Esophagus squamous epithelium (tissue), 5 donors: ENCODE data around the gene PTTG1IP2. TPM values are rescaled to one million over a fixed set of nuclear protein-coding genes. Genes with fewer than 3 reads are reported as not detected.

Source experiments
- DNase-seq: peaks from one replicate; lab custom pipeline; 2025; lab: John Stamatoyannopoulos, UW
- H3K27ac ChIP-seq, 4 donors: fragments of 200-600 bp; sonication (generic); one replicate each; pipeline ENCODE4 v1.5.1; 2016 to 2019; ENCODE audit warnings: mild to moderate bottlenecking in 1 of 4
- H3K27me3 ChIP-seq, 4 donors: fragments of 200-600 bp; sonication (generic); 1 replicate in 3 of 4; 2 replicates in 1 of 4; pipeline versions ENCODE4 v1.5.1 to v1.6.0; 2017 to 2021; ENCODE audit warnings: antibody characterized with exemption in 1 of 4
- H3K36me3 ChIP-seq, 3 donors: fragments of 200-600 bp; sonication (generic); one replicate each; pipeline ENCODE4 v1.5.1; 2016 to 2019
- H3K4me1 ChIP-seq, 3 donors: fragments of 200-600 bp; sonication (generic); one replicate each; pipeline ENCODE4 v1.5.1; 2017 to 2019
- H3K4me3 ChIP-seq, 4 donors: fragments of 200-600 bp; sonication (generic); 1 replicate in 3 of 4; 2 replicates in 1 of 4; pipeline ENCODE4 v1.5.1; 2016 to 2019; ENCODE audit warnings: mild to moderate bottlenecking in 2 of 4, moderate library complexity in 1 of 4
- H3K9me3 ChIP-seq, 3 donors: fragments of 200-600 bp; sonication (generic); one replicate each; pipeline ENCODE4 v1.5.1; 2016 to 2019
- POLR2A ChIP-seq, 4 donors: fragments of 450-650 bp; IDR thresholded peaks; one replicate each; pipeline ENCODE4 v1.6.1; 2017; ENCODE audit warnings: antibody characterized with exemption in 4 of 4, mild to moderate bottlenecking in 4 of 4, moderate library complexity in 3 of 4
- WGBS, 2 donors: methylation state at CpG; one replicate each; pipeline ENCODE4 v1.1.5; 2018; 5-methylcytosine and 5-hydroxymethylcytosine counted together
- intact Hi-C: fragments of 100-400 bp; cut with DNase I; formaldehyde crosslinking; loops from one replicate; pipeline ENCODE4 v1.15.0; 2022
- total RNA-seq, 4 donors: library from RNA; depleted of rRNA; stranded (reverse); fragments of >200 nt; gene quantifications; one replicate each; pipeline ENCODE4 v1.1.0, GENCODE V29; 2016
- TF ChIP-seq, protein P1 (sequence below), 6 experiments: fragments of 450-650 bp in 4 of 6; fragments of 200-600 bp in 2 of 6; sonication (generic) in 2 of 6; IDR thresholded peaks; one replicate each; pipeline ENCODE4 v1.5.1; 2016 to 2019; ENCODE audit warnings: antibody characterized with exemption in 6 of 6, mild to moderate bottlenecking in 4 of 6, moderate library complexity in 4 of 6
- donor health status: DM: yes; HTN: yes; CAD: no.

PTTG1IP2 gene
- total RNA-seq: not detected

DNA sequence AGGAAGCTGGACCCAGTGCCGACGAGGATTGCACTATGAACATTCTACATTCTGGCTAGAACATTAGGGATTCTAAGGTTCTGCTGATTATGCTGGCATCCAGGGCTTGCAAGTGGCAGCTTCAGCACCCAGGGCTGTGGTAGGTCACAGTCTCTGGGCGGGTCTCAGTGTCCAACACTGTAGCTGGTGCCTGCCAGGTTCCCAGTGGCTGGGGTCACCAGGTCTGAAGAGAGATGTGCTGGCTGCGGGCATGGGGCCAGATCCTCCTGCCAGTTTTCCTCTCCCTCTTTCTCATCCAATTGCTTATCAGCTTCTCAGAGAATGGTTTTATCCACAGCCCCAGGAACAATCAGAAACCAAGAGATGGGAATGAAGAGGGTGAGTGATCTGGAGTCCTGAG lies at the start of gene PTTG1IP2:
TSS of gene PTTG1IP2 (plus strand) at position 86 of the 400 bp plus-strand sequence. CDS start at position 234, 148 bp downstream.
- intact Hi-C loops: no loop called here
- Histone ChIP-seq H3K4me1 (no peaks in the 10 kb centered on the region), H3K27me3 (no peaks in the 10 kb centered on the region), H3K27ac (no peak within 1 kb of the TSS), H3K36me3 (no peaks in the 10 kb centered on the region), H3K9me3 (no peaks in the 10 kb centered on the region), H3K4me3 (no peak within 1 kb of the TSS)
- WGBS, 2 donors: 74 to 82% methylated on average over 4 of the region's 4 CpGs
- TF ChIP-seq POLR2A (IDR thresholded peaks at IDR 0.05): no peak
- TF ChIP-seq, protein P1, sequence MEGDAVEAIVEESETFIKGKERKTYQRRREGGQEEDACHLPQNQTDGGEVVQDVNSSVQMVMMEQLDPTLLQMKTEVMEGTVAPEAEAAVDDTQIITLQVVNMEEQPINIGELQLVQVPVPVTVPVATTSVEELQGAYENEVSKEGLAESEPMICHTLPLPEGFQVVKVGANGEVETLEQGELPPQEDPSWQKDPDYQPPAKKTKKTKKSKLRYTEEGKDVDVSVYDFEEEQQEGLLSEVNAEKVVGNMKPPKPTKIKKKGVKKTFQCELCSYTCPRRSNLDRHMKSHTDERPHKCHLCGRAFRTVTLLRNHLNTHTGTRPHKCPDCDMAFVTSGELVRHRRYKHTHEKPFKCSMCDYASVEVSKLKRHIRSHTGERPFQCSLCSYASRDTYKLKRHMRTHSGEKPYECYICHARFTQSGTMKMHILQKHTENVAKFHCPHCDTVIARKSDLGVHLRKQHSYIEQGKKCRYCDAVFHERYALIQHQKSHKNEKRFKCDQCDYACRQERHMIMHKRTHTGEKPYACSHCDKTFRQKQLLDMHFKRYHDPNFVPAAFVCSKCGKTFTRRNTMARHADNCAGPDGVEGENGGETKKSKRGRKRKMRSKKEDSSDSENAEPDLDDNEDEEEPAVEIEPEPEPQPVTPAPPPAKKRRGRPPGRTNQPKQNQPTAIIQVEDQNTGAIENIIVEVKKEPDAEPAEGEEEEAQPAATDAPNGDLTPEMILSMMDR (IDR thresholded peaks at IDR 0.05): no peak
- no peak for DNase-seq

DNA sequence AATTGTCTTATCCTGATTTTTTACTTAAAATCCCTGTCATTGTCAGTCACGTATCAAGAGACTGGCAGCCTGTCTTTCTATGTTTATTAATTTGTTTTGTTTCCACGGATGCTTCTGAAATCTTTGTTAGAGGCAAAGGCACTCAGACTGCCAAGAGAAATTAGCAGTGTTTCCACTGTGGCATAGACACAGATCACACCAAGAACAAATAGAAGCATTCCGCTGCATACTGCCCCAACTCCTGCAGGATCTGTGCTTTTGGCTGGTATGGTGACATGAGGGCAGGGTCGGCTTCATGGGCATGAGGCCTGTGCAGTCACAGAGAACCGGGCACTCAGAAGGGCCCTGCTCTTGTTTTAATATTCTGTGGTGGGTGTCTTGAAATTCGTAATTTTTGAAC lies 47.8 kb upstream of the PTTG1IP2 start:
- intact Hi-C loops: loop anchor here (10.0 kb wide), 1 partner anchor 267 kb away; the partner anchor contains the start of gene STEAP1
- peaks cover 0 to 1% (median 0%) of the 10 kb centered on the region in 3 donors for H3K36me3 ChIP-seq
- H3K4me3 ChIP-seq: no peak overlapping the region
- TF ChIP-seq, protein P1 (IDR thresholded peaks at IDR 0.05): no peak
- no peak for TF ChIP-seq POLR2A (IDR thresholded peaks at IDR 0.05)
- no peak for DNase-seq
- no peaks in the 10 kb centered on the region for H3K4me1 ChIP-seq
- H3K27ac ChIP-seq: no peak overlapping the region
- no peaks in the 10 kb centered on the region for H3K9me3 ChIP-seq
- WGBS, 2 donors: 68 to 70% methylated on average over 6 of the region's 6 CpGs
- H3K27me3 ChIP-seq: no peaks in the 10 kb centered on the region

DNA sequence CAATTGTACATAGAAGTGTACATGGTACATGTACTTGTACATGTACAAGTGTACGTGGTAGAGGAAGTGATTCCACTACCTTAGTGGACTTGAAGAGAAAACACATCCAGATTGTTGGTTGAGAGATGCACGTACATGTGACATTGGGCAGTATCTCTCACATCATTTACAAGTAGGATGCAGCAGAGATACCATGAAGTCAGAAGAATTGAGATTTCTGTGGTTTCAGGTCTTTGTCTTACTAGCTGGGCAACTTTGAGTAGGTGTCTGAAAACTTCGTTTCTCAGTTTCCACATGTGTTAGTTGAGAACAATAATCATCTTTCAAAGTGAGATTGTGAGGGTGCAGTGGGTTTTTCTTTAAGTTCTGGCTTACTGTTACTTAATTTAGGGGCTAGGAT lies 44.7 kb upstream of the PTTG1IP2 start:
- WGBS, 2 donors: 78 to 85% methylated on average over 3 of the region's 3 CpGs
- Histone ChIP-seq H3K4me1 (no peaks in the 10 kb centered on the region), H3K4me3 (no peak overlapping the region), H3K27ac (no peak overlapping the region), H3K36me3 (no peaks in the 10 kb centered on the region), H3K9me3 (no peaks in the 10 kb centered on the region), H3K27me3 (no peaks in the 10 kb centered on the region)
- DNase-seq: no peak
- TF ChIP-seq, protein P1 (IDR thresholded peaks at IDR 0.05): no peak
- TF ChIP-seq POLR2A (IDR thresholded peaks at IDR 0.05): no peak
- intact Hi-C loops: loop anchor here (10.0 kb wide), 1 partner anchor 270 kb away; the partner anchor contains the start of gene STEAP1

DNA sequence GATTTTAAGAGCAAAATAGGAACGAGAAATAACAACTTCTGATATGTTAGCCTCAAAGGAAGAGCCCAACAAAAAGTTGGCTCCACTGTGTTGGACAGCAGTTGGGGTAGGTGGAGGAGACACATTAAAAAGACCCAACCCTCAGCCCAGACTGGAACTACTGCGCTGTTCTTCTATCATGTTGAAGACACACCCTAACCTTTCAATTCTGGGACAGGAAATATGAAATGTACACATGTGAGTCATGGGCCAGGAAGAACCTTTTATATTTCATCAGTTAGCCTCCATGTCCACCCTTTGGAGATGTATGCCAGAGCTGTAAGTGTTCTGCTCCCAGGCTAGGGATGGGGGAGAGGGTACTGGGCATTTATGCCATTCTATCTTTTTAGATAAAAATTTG lies 44.1 kb upstream of the PTTG1IP2 start:
- no peak overlapping the region for H3K27ac ChIP-seq
- DNase-seq: no peak
- H3K4me3 ChIP-seq: no peak overlapping the region
- H3K4me1 ChIP-seq: peaks cover 0 to 2% (median 0%) of the 10 kb centered on the region in 3 donors
- TF ChIP-seq, protein P1 (IDR thresholded peaks at IDR 0.05): no peak
- TF ChIP-seq POLR2A (IDR thresholded peaks at IDR 0.05): no peak
- no peaks in the 10 kb centered on the region for H3K9me3 ChIP-seq
- 39 to 53% methylated on average over 2 of the region's 2 CpGs for WGBS, 2 donors
- no peaks in the 10 kb centered on the region for H3K36me3 ChIP-seq
- intact Hi-C loops: loop anchor here (10.0 kb wide), 1 partner anchor 271 kb away; the partner anchor contains the start of gene STEAP1
- H3K27me3 ChIP-seq: no peaks in the 10 kb centered on the region

DNA sequence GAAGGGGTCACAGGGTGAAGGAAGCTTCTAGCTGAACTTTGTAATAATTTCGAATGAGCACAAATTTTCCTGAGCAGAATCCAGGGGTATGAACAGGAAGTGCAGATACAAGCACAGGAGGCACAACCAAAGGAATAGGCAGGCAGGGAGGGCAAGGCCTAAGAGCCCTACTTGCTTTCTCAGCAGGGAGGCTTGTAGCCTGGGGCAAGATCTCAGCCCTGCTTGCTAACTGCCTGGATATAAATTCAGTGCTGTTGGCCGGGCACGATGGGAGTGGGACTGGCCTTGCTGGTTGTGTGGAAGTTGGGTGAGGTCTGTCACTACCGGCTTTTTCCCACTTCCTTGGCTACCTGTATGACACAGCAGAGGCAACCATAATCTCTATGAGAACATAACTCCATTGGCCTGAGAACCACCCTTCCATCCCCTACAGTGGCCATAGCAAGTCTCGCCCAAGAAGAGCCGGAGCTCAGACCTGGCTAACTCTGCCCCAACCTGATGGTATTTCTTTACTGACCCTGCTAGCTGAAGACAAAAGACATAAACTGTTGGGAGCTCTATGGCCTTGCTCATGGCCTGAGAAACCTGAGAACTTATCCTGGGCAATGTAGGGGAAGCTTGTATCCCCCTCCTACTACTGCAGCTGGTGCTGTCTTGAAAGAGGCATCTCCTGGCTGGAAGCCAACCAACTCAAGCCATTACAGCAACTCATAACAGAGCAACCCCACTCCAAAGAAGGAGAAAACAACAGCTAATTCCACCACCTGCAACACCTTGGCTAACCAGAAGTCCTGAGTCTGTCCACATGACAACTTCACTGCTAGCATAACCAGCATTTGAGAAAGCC lies 38.6 kb upstream of the PTTG1IP2 start:
- Histone ChIP-seq H3K4me1 (peaks cover 0 to 22% (median 0%) of the 10 kb centered on the region in 3 donors), H3K36me3 (no peaks in the 10 kb centered on the region), H3K4me3 (no peak overlapping the region), H3K27ac (peak overlapping the region in 1 of 4 donors; percentile 13), H3K27me3 (no peaks in the 10 kb centered on the region), H3K9me3 (peaks cover 0 to 9% (median 0%) of the 10 kb centered on the region in 3 donors)
- 63 to 81% methylated on average over 4 to 6 of the region's 6 CpGs for WGBS, 2 donors
- TF ChIP-seq, protein P1 (IDR thresholded peaks at IDR 0.05): no peak
- no peak for TF ChIP-seq POLR2A (IDR thresholded peaks at IDR 0.05)
- DNase-seq: no peak
- intact Hi-C loops: no loop called here
